ENCODE data around the gene TNFAIP8L1.
"Not testable (repeated sequence)": the region's sequence is repeated elsewhere in the genome, so short reads cannot be mapped to it uniquely, and the experiment has no call there.

GRCh38 chr19:4680021-4680420, 40.7 kb downstream of the TNFAIP8L1 start:
- not testable (repeated sequence) for TF ChIP-seq EZH2, CTCF (IDR thresholded peaks at IDR 0.05)

All from neural progenitor cell (in vitro differentiated cells).